Measurements from ENCODE around the gene DNAJC17. TPM values are rescaled to one million over a fixed set of nuclear protein-coding genes. Genes with fewer than 3 reads are reported as not detected.
A peak's percentile ranks its signal among the peaks of the same experiment; 100 is the strongest.

The DNAJC17 gene
- total RNA-seq, 1 donor from 2014 or later, result 16.0 TPM

GRCh38 chr15:40852529-40852928 is 45.3 kb upstream of the DNAJC17 start:
- no peak overlapping the region for H3K4me3 ChIP-seq
- no peak for DNase-seq
- H3K36me3 ChIP-seq, result no peaks in the 10 kb centered on the region
- H3K27ac ChIP-seq (replicated peaks), result no peak overlapping the region
- no peak for TF ChIP-seq CTCF (IDR thresholded peaks at IDR 0.05; ENCODE audit: borderline replicate concordance)
- H3K4me1 ChIP-seq, result peaks cover 3% of the 10 kb centered on the region
- no peaks in the 10 kb centered on the region for H3K9me3 ChIP-seq (replicated peaks)
- intact Hi-C loops (cut with micrococcal nuclease), result no loop called here
- H3K27me3 ChIP-seq (ENCODE audit: low read depth), result peaks cover 26% of the 10 kb centered on the region

- intact Hi-C loops (cut with micrococcal nuclease), result no loop called here
- no peak for TF ChIP-seq CTCF (IDR thresholded peaks at IDR 0.05; ENCODE audit: borderline replicate concordance)
- no peaks in the 10 kb centered on the region for H3K36me3 ChIP-seq
- H3K27me3 ChIP-seq (ENCODE audit: low read depth), result peaks cover 41% of the 10 kb centered on the region
- no peak overlapping the region for H3K4me3 ChIP-seq
- DNase-seq, result no peak
- no peaks in the 10 kb centered on the region for H3K9me3 ChIP-seq (replicated peaks)
- H3K4me1 ChIP-seq, result no peaks in the 10 kb centered on the region
- no peak overlapping the region for H3K27ac ChIP-seq (replicated peaks)
Measured at GRCh38 chr15:40850576-40851112, 43.4 kb upstream of the DNAJC17 start.

- intact Hi-C loops (cut with micrococcal nuclease), result no loop called here
- Histone ChIP-seq H3K4me3 (no peak overlapping the region), H3K4me1 (peaks cover 18% of the 10 kb centered on the region), H3K27ac (replicated peaks) (no peak overlapping the region), H3K27me3 (ENCODE audit: low read depth) (peaks cover 53% of the 10 kb centered on the region), H3K9me3 (replicated peaks) (no peaks in the 10 kb centered on the region), H3K36me3 (no peaks in the 10 kb centered on the region)
- no peak for TF ChIP-seq CTCF (IDR thresholded peaks at IDR 0.05; ENCODE audit: borderline replicate concordance)
- DNase-seq, result peak; percentile 38
Measured at GRCh38 chr15:40847223-40847961, 40.1 kb upstream of the DNAJC17 start.

GRCh38 chr15:40846841-40847222 is 39.6 kb upstream of the DNAJC17 start:
- peaks cover 18% of the 10 kb centered on the region for H3K4me1 ChIP-seq
- no peaks in the 10 kb centered on the region for H3K9me3 ChIP-seq (replicated peaks)
- DNase-seq, result no peak
- H3K36me3 ChIP-seq, result no peaks in the 10 kb centered on the region
- peaks cover 53% of the 10 kb centered on the region for H3K27me3 ChIP-seq (ENCODE audit: low read depth)
- H3K4me3 ChIP-seq, result no peak overlapping the region
- intact Hi-C loops (cut with micrococcal nuclease), result no loop called here
- H3K27ac ChIP-seq (replicated peaks), result no peak overlapping the region
- no peak for TF ChIP-seq CTCF (IDR thresholded peaks at IDR 0.05; ENCODE audit: borderline replicate concordance)

- Histone ChIP-seq H3K9me3 (replicated peaks) (no peaks in the 10 kb centered on the region), H3K36me3 (no peaks in the 10 kb centered on the region), H3K4me3 (no peak overlapping the region), H3K27ac (replicated peaks) (no peak overlapping the region), H3K27me3 (ENCODE audit: low read depth) (peaks cover 53% of the 10 kb centered on the region), H3K4me1 (peaks cover 18% of the 10 kb centered on the region)
- TF ChIP-seq CTCF (IDR thresholded peaks at IDR 0.05; ENCODE audit: borderline replicate concordance), result no peak
- intact Hi-C loops (cut with micrococcal nuclease), result no loop called here
- no peak for DNase-seq
Measured at GRCh38 chr15:40845511-40846284, 38.4 kb upstream of the DNAJC17 start.

All from left ventricle myocardium inferior (tissue), 1 donor.